GM18526 (cell line): ENCODE results near the gene DNASE2B.

Experiments
- POLR2A ChIP-seq: IDR thresholded peaks from 3 replicates; pipeline ENCODE4 v1.6.1; 2011; ENCODE audit not compliant: insufficient read length; ENCODE audit errors: extremely low read depth

DNASE2B gene

GRCh38 chr1:84366786-84367185, 31.5 kb upstream of the DNASE2B start:
- no peak for TF ChIP-seq POLR2A

GRCh38 chr1:84367219-84367618, 31.1 kb upstream of the DNASE2B start:
- TF ChIP-seq POLR2A: no peak

- TF ChIP-seq POLR2A: no peak
These were observed 29.8 kb upstream of the DNASE2B start for GRCh38 chr1:84368441-84368840.

- TF ChIP-seq POLR2A: no peak
These were observed 28.0 kb upstream of the DNASE2B start for GRCh38 chr1:84370266-84370665.

GRCh38 chr1:84370831-84371394, 27.4 kb upstream of the DNASE2B start:
- TF ChIP-seq POLR2A: no peak

- TF ChIP-seq POLR2A: no peak
These were observed 24.7 kb upstream of the DNASE2B start for GRCh38 chr1:84373436-84374141.

- TF ChIP-seq POLR2A: no peak
These were observed 23.1 kb upstream of the DNASE2B start for GRCh38 chr1:84374991-84375696.

GRCh38 chr1:84376000-84376910, 22.0 kb upstream of the DNASE2B start:
- TF ChIP-seq POLR2A: no peak

- no peak for TF ChIP-seq POLR2A
These were observed 20.7 kb upstream of the DNASE2B start for GRCh38 chr1:84377480-84378095.

GRCh38 chr1:84379138-84379916, 19.0 kb upstream of the DNASE2B start:
- TF ChIP-seq POLR2A: no peak

- no peak for TF ChIP-seq POLR2A
These were observed 18.4 kb upstream of the DNASE2B start for GRCh38 chr1:84379917-84380180.

GRCh38 chr1:84382127-84382526, 16.2 kb upstream of the DNASE2B start:
- no peak for TF ChIP-seq POLR2A

- no peak for TF ChIP-seq POLR2A
These were observed 12.9 kb upstream of the DNASE2B start for GRCh38 chr1:84385347-84385746.

GRCh38 chr1:84386716-84387479, 11.4 kb upstream of the DNASE2B start:
- TF ChIP-seq POLR2A: no peak
